ENCODE results near the gene PROM1. TPM values are rescaled to one million over a fixed set of nuclear protein-coding genes. Genes with fewer than 3 reads are reported as not detected.

Gene PROM1
- total and polyA plus RNA-seq, 7 donors: 1.8 to 29.1 (median 4.4) TPM

DNA sequence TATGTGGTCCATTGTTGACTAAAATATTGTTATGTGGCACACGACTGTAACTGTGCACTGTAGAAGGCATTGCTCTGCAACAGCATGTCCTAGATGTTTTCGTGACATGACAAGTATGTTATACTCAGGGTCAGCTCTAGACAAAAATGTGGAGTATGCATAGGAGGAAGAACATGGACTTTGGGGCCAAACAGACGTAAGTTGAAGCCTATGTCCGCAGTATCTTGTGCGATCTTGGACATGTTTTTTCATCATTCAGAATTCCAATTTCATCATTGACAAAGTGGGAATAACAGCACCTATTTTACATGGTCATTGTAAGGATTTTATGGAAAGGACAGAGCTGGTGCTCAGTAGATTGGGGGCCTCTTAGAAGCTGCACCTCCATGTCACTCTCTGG, 27.7 kb upstream of the PROM1 start:
- Histone ChIP-seq H3K9me3 (no peaks in the 10 kb centered on the region), H3K27me3 (no peaks in the 10 kb centered on the region), H3K27ac (no peak overlapping the region), H3K4me1 (no peaks in the 10 kb centered on the region), H3K4me3 (no peak overlapping the region), H3K36me3 (no peaks in the 10 kb centered on the region)
- 97% methylated on average over 5 of the region's 5 CpGs for WGBS, 2 donors
- DNase-seq: no peak
- TF ChIP-seq EP300 (IDR thresholded peaks at IDR 0.05): no peak
- TF ChIP-seq POLR2A (IDR thresholded peaks at IDR 0.05): no peak
- TF ChIP-seq, protein P1, sequence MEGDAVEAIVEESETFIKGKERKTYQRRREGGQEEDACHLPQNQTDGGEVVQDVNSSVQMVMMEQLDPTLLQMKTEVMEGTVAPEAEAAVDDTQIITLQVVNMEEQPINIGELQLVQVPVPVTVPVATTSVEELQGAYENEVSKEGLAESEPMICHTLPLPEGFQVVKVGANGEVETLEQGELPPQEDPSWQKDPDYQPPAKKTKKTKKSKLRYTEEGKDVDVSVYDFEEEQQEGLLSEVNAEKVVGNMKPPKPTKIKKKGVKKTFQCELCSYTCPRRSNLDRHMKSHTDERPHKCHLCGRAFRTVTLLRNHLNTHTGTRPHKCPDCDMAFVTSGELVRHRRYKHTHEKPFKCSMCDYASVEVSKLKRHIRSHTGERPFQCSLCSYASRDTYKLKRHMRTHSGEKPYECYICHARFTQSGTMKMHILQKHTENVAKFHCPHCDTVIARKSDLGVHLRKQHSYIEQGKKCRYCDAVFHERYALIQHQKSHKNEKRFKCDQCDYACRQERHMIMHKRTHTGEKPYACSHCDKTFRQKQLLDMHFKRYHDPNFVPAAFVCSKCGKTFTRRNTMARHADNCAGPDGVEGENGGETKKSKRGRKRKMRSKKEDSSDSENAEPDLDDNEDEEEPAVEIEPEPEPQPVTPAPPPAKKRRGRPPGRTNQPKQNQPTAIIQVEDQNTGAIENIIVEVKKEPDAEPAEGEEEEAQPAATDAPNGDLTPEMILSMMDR (IDR thresholded peaks at IDR 0.05): no peak
- no peak for TF ChIP-seq POLR2AphosphoS5 (IDR thresholded peaks at IDR 0.05)
- intact Hi-C loops (cut with DNase I): no loop called here

DNA sequence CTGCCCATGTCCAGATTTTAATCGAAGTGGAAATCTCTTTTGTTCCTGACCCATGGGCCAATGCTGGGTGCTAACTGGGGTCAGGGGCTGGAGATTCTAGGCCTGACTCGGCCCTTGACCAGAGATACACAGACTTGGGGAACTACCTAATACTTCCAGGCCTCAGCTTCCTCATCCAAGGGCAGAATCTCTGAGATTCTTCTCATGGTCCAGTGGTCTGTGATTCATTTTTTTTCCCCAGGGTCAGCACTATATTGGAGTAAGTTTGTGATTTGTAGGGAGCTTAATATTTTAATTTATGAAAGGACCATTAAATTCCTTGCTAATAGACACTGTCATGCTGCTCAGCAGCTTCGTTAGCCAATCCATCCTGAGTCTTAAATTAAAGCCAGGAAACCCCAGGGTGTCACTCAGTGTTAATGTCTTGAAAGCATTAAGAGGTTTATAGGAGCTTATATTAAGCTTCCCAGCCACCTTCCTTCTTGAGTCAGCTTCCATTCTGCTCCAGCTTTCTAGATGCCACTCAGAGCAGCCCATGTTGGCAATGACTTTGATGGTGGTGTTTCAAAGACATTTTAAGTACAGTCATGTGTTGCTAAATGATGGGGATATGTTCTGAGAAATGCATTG, 27.0 kb upstream of the PROM1 start:
- Histone ChIP-seq H3K9me3 (no peaks in the 10 kb centered on the region), H3K4me1 (no peaks in the 10 kb centered on the region), H3K27ac (no peak overlapping the region), H3K4me3 (no peak overlapping the region), H3K27me3 (no peaks in the 10 kb centered on the region), H3K36me3 (no peaks in the 10 kb centered on the region)
- no peak for TF ChIP-seq POLR2A (IDR thresholded peaks at IDR 0.05)
- TF ChIP-seq EP300 (IDR thresholded peaks at IDR 0.05): no peak
- TF ChIP-seq POLR2AphosphoS5 (IDR thresholded peaks at IDR 0.05): no peak
- TF ChIP-seq, protein P1 (IDR thresholded peaks at IDR 0.05): no peak
- 86 to 88% methylated on average over 3 of the region's 3 CpGs for WGBS, 2 donors
- DNase-seq: no peak
- intact Hi-C loops (cut with DNase I): no loop called here

DNA sequence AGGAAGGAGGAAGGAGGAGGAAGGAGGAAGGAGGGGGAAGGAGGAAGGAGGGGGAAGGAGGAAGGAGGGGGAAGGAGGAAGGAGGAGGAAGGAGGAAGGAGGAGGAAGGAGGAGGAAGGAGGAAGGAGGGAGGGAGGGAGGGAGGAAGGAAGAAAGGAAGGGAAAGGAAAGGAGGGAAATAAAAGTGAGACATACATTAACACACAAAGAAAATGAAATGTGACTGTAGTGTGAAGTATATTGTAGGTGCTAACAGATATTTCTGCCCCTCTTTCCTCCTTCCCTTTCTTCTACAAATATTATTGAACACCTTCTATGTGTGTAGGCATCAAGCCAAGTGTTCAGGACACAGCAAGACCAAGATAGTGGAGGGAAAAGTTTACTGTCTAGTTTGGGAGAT, 26.4 kb upstream of the PROM1 start:
- no peaks in the 10 kb centered on the region for H3K27me3 ChIP-seq
- no peaks in the 10 kb centered on the region for H3K4me1 ChIP-seq
- TF ChIP-seq POLR2AphosphoS5 (IDR thresholded peaks at IDR 0.05) (no peak), POLR2A (IDR thresholded peaks at IDR 0.05) (no peak), EP300 (IDR thresholded peaks at IDR 0.05) (no peak)
- TF ChIP-seq, protein P1 (IDR thresholded peaks at IDR 0.05): no peak
- H3K27ac ChIP-seq: no peak overlapping the region
- DNase-seq: no peak
- no peaks in the 10 kb centered on the region for H3K9me3 ChIP-seq
- no peaks in the 10 kb centered on the region for H3K36me3 ChIP-seq
- intact Hi-C loops (cut with DNase I): no loop called here
- no peak overlapping the region for H3K4me3 ChIP-seq

DNA sequence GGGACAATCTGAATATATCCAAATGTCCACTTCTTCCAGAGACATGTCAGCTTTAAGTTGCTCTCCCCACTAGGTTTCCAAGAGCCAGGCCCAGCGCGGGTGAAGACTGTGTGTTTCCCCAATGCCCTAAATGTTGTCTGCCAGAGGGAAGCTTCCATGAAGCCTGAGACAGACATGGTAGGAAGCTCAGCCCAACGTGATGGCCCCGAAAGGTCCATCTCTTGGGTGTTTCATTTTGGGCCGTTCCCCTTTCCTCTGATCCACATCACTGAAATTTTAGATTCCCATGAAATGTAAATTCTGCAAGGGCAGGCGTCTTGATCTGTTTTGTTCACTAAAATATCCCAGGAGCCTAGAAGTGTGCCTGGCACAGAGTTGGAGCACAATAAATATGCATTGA, 25.4 kb upstream of the PROM1 start:
- Histone ChIP-seq H3K9me3 (no peaks in the 10 kb centered on the region), H3K36me3 (no peaks in the 10 kb centered on the region), H3K4me3 (no peak overlapping the region), H3K27me3 (no peaks in the 10 kb centered on the region), H3K4me1 (no peaks in the 10 kb centered on the region), H3K27ac (no peak overlapping the region)
- intact Hi-C loops (cut with DNase I): no loop called here
- no peak for TF ChIP-seq POLR2AphosphoS5 (IDR thresholded peaks at IDR 0.05)
- no peak for TF ChIP-seq POLR2A (IDR thresholded peaks at IDR 0.05)
- TF ChIP-seq EP300 (IDR thresholded peaks at IDR 0.05): no peak
- TF ChIP-seq, protein P1 (IDR thresholded peaks at IDR 0.05): no peak
- DNase-seq: no peak
- WGBS, 2 donors: 95 to 96% methylated on average over 6 of the region's 6 CpGs

DNA sequence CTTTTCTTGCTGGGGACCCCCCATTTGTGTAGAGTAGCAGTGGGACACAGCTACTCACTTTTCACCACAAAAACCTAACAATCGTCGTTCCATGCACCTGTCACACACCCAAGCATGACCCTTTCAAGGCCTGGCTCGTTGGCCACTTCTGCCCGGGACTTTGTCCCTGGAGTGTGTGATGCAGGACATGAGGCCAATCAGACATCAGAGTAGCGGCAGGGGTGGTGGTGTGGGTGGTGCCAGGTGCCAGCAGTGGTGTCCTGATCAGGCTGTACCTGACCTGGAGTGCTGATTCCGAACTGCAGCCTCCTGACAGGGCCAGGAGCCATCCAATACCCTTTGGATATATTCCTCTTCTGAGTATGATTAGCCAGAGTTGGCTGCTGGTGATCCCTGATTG, 23.1 kb upstream of the PROM1 start:
- Histone ChIP-seq H3K9me3 (no peaks in the 10 kb centered on the region), H3K4me3 (no peak overlapping the region), H3K27ac (no peak overlapping the region), H3K27me3 (no peaks in the 10 kb centered on the region), H3K36me3 (no peaks in the 10 kb centered on the region), H3K4me1 (no peaks in the 10 kb centered on the region)
- intact Hi-C loops (cut with DNase I): no loop called here
- no peak for DNase-seq
- TF ChIP-seq POLR2A (IDR thresholded peaks at IDR 0.05) (no peak), EP300 (IDR thresholded peaks at IDR 0.05) (no peak), POLR2AphosphoS5 (IDR thresholded peaks at IDR 0.05) (no peak)
- TF ChIP-seq, protein P1 (IDR thresholded peaks at IDR 0.05): no peak
- WGBS, 2 donors: 73 to 90% methylated on average over 6 of the region's 6 CpGs
